SU-DHL-6 (cell line): Measurements from ENCODE around the gene GPR143.

Experiments used
- H2AFZ ChIP-seq: fragments of 200-600 bp; sonication (generic); 2 replicates; pipeline ENCODE4 v1.6.1; 2014; ENCODE audit warnings: low read depth, mild to moderate bottlenecking, moderate library complexity, mixed read lengths, antibody characterized with exemption, low read length; ENCODE audit not compliant: severe bottlenecking
- H3F3A ChIP-seq: fragments of 200-600 bp; shearing (Covaris generic); 2 replicates; pipeline ENCODE4 v1.6.0; 2016; ENCODE audit warnings: antibody characterized with exemption, mild to moderate bottlenecking; ENCODE audit not compliant: insufficient read depth
- H3K27ac ChIP-seq: fragments of 200-600 bp; sonication (generic); 2 replicates; pipeline ENCODE4 v1.5.1; 2016; ENCODE audit warnings: low read depth, mild to moderate bottlenecking, low read length, moderate library complexity, mixed read lengths
- H3K27me3 ChIP-seq: fragments of 200-600 bp; sonication (generic), shearing (Covaris generic); 2 replicates; pipeline ENCODE4 v1.6.0; 2014; ENCODE audit warnings: mild to moderate bottlenecking, low read length
- H3K36me3 ChIP-seq: fragments of 200-600 bp; sonication (generic); 2 replicates; pipeline ENCODE4 v1.6.1; 2014; ENCODE audit warnings: mild to moderate bottlenecking, low read length, mixed read lengths
- H3K4me2 ChIP-seq: fragments of 300-600, 200-600 bp; shearing (Covaris generic), sonication (generic); 2 replicates; pipeline ENCODE4 v1.6.0; 2014; ENCODE audit warnings: low read length, low read depth, mild to moderate bottlenecking; ENCODE audit not compliant: poor library complexity, severe bottlenecking
- H3K4me3 ChIP-seq: fragments of 200-600 bp; sonication (generic); 2 replicates; pipeline ENCODE4 v1.5.1; 2014; ENCODE audit warnings: antibody characterized with exemption, low read length, mild to moderate bottlenecking, mixed read lengths; ENCODE audit not compliant: insufficient read depth, poor library complexity, severe bottlenecking
- H3K79me2 ChIP-seq: fragments of 200-600 bp; sonication (generic); 2 replicates; pipeline ENCODE4 v1.6.1; 2014; ENCODE audit warnings: mild to moderate bottlenecking, low read length, moderate library complexity; ENCODE audit not compliant: insufficient read depth
- H3K9ac ChIP-seq: fragments of 200-600 bp; sonication (generic); 2 replicates; pipeline ENCODE4 v1.7.0; 2014; ENCODE audit warnings: mild to moderate bottlenecking, low read length
- H3K9me2 ChIP-seq: fragments of 200-600 bp; sonication (generic); replicated peaks from 2 replicates; pipeline ENCODE4 v1.6.1; 2014; ENCODE audit warnings: low read length; ENCODE audit not compliant: insufficient read depth
- H3K9me3 ChIP-seq: fragments of 200-600 bp; sonication (generic); 2 replicates; pipeline ENCODE4 v1.6.1; 2014; ENCODE audit warnings: low read length, mixed read lengths; ENCODE audit not compliant: insufficient read depth
- H4K20me1 ChIP-seq: fragments of 200-600 bp; sonication (generic); 2 replicates; pipeline ENCODE4 v1.6.1; 2014; ENCODE audit warnings: low read depth, mild to moderate bottlenecking, antibody characterized with exemption, low read length, moderate library complexity, mixed read lengths
- EZH2phosphoT487 ChIP-seq: fragments of 200-600 bp; sonication (generic), shearing (Covaris generic); conservative IDR thresholded peaks from 2 replicates; pipeline ENCODE4 v1.6.1; 2018; ENCODE audit warnings: mild to moderate bottlenecking, antibody characterized with exemption, low read length, moderate library complexity, mixed read lengths
- TF ChIP-seq, protein P1 (sequence below): fragments of 200-600 bp; sonication (generic); IDR thresholded peaks from one replicate; pipeline ENCODE4 v1.5.1; 2017; ENCODE audit warnings: antibody characterized with exemption, mild to moderate bottlenecking, low read length, moderate library complexity; ENCODE audit not compliant: insufficient read depth, poor library complexity, severe bottlenecking

GPR143 gene

DNA sequence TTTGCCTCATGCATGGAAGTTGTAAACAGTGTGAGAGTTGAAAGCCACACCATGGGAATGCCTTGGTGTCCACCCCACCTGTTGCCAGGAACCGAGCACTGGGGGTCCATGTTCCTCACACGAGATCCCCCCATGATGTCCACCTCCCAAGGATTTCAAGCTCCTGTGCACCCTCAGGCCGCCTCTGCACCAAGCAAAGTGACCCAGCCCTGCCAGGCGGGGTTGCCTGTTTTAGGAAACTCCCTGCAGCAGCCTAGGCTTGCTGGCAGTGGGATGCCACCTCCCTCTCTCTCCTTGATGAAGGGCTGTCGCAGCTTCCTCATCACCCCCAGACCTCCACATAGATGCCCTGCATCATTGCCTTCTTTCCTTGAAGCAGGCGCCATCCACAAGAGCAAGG, 82.8 kb downstream of the GPR143 start:
- H3K79me2 ChIP-seq: no peaks in the 10 kb centered on the region
- no peaks in the 10 kb centered on the region for H3K36me3 ChIP-seq

DNA sequence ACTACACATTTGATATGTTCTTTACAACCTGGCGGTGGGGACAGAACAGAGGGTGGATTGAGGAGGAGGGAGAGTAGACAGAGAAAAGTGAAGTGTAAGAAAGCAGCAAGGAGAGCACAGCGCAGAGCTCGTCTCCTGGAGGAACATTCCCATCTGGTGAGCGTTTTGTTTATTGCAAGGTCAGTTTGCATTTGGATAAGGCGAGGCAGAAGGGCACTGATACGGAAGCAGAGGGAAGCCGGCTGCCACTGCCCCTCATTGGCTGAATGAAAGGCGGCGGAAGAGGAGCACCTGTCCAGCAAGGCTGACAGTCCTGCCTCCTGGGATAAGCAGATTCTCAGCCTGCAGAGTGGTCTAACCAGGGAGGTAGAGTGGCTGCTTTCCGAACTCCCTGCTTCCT, 83.2 kb downstream of the GPR143 start:
- H3K4me3 ChIP-seq: no peak overlapping the region
- no peaks in the 10 kb centered on the region for H3F3A ChIP-seq
- no peaks in the 10 kb centered on the region for H3K9me3 ChIP-seq
- H3K9me2 ChIP-seq: no peaks in the 10 kb centered on the region
- no peaks in the 10 kb centered on the region for H3K27me3 ChIP-seq
- no peaks in the 10 kb centered on the region for H4K20me1 ChIP-seq
- no peak overlapping the region for H3K27ac ChIP-seq
- no peak overlapping the region for H2AFZ ChIP-seq
- no peak for TF ChIP-seq EZH2phosphoT487
- TF ChIP-seq, protein P1, sequence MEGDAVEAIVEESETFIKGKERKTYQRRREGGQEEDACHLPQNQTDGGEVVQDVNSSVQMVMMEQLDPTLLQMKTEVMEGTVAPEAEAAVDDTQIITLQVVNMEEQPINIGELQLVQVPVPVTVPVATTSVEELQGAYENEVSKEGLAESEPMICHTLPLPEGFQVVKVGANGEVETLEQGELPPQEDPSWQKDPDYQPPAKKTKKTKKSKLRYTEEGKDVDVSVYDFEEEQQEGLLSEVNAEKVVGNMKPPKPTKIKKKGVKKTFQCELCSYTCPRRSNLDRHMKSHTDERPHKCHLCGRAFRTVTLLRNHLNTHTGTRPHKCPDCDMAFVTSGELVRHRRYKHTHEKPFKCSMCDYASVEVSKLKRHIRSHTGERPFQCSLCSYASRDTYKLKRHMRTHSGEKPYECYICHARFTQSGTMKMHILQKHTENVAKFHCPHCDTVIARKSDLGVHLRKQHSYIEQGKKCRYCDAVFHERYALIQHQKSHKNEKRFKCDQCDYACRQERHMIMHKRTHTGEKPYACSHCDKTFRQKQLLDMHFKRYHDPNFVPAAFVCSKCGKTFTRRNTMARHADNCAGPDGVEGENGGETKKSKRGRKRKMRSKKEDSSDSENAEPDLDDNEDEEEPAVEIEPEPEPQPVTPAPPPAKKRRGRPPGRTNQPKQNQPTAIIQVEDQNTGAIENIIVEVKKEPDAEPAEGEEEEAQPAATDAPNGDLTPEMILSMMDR: no peak
- H3K79me2 ChIP-seq: no peaks in the 10 kb centered on the region
- no peak overlapping the region for H3K4me2 ChIP-seq
- no peaks in the 10 kb centered on the region for H3K36me3 ChIP-seq
- H3K9ac ChIP-seq: no peak overlapping the region

More for the DNA sequence above, 82.8 kb downstream of the GPR143 start:
- Histone ChIP-seq H4K20me1 (no peaks in the 10 kb centered on the region), H3K9ac (no peak overlapping the region), H3K27me3 (no peaks in the 10 kb centered on the region), H3K27ac (no peak overlapping the region), H3K4me3 (no peak overlapping the region), H3K9me3 (no peaks in the 10 kb centered on the region), H3F3A (no peaks in the 10 kb centered on the region), H3K4me2 (no peak overlapping the region), H2AFZ (no peak overlapping the region), H3K9me2 (no peaks in the 10 kb centered on the region)
- TF ChIP-seq EZH2phosphoT487: no peak
- TF ChIP-seq, protein P1: no peak

DNA sequence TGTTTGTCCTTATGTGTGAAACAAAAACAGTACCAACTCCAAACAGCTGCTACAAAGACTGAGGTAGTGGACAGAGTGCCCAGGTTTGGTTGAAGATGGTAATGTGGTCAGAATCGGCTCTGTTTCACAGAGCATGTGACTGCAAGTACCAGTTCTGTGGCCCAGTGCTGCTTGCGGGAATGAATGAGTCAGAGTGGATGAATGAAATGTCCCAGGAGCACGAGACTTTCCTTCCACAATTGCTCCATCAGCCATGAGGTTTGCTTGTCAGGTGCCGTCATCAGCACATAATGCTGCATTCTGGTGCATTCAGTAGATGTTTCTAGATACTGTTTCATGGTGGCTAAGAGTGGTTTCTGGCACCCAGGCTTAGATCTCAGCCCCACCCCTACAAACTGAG, 84.2 kb downstream of the GPR143 start:
- Histone ChIP-seq H3K9me3 (no peaks in the 10 kb centered on the region), H4K20me1 (no peaks in the 10 kb centered on the region), H3K4me3 (no peak overlapping the region), H3K9me2 (no peaks in the 10 kb centered on the region), H3K79me2 (no peaks in the 10 kb centered on the region), H3K9ac (no peak overlapping the region), H3K27me3 (no peaks in the 10 kb centered on the region), H3F3A (no peaks in the 10 kb centered on the region), H3K27ac (no peak overlapping the region), H3K36me3 (no peaks in the 10 kb centered on the region), H3K4me2 (no peak overlapping the region), H2AFZ (no peak overlapping the region)
- TF ChIP-seq, protein P1: no peak
- no peak for TF ChIP-seq EZH2phosphoT487
